Medulla oblongata (tissue), 1 donor: Measurements from ENCODE around the gene PDPR.
"Not testable (repeated sequence)": the region's sequence is repeated elsewhere in the genome, so short reads cannot be mapped to it uniquely, and the experiment has no call there.

Experiments used
- DNase-seq: peaks from one replicate; pipeline ENCODE4 v3.0.0-alpha.2; 2015; ENCODE audit errors: extremely low spot score

PDPR gene

DNA sequence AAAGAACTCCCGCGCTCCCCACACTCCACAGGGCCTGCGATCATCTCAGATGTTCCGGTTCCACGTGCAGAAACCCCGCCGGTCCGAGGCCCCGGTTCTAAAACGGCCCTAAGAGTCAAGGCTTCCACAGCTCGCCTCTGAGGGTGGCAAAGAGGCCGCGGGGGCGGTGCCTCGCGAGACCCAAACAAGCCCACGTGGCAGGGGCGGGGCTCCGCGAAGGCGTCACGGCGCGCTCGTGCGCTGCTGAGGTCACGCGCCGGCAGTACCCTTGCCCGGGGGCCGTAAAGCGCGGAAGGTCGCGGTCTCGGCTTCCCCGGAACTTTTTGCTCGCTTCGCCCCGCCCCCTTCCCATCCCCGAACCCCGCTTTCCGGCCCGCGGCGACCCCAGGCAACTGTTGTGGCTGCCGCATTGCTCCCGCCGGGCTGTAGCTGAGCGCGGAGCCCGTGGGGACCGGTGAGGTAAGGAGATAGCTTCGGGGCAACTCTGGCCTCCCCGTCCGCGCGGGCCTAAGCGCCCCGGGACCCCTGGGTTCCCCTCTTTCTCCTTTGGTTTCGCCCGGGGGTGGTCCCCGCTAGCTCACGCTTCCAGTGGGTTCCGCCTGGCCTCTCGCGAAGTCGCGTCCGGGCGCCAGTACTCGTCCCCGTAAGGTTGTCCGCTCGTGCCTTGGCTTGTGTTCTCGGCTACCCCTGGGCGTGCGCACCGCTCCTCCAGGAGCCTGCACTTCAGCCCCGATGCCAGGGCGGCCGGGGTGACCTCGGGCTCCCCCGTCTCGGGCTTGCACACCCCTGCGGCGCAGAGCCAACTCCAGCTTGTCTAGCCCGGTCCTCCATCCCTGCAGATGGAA is at the start of gene PDPR:
Gene PDPR, plus strand, starts transcription at position 351 of the 845 bp plus-strand sequence. CDS start 6,161 bp downstream, outside the sequence.
- peak; percentile 84 for DNase-seq

- DNase-seq = peak; percentile 32
These were observed 49.2 kb upstream of the PDPR start for GRCh38 chr16:70064841-70065370.

DNA sequence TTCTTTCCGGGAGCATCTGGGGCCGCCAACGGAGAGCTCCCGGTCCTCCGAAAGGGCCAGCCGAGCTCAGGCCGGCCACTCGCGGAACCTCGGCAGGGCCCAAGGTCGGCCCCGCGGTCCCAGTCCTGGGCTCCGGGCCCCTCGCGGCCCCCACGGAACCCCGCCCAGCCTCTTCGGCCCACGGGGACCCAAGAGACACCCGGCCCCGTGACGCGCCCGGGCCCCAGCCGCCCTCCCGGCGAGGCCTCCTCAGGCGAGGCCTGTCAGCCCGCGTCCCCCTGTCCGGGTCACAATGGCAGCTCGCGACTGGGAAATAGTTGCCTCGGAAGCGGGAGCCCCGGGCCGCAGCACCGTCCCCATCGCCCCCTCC is 48.8 kb upstream of the PDPR start:
- DNase-seq = not testable (repeated sequence)

GRCh38 chr16:70065746-70066658 is 48.1 kb upstream of the PDPR start:
- peak; percentile 80 for DNase-seq

GRCh38 chr16:70066751-70067150 is 47.4 kb upstream of the PDPR start:
- not testable (repeated sequence) for DNase-seq

DNA sequence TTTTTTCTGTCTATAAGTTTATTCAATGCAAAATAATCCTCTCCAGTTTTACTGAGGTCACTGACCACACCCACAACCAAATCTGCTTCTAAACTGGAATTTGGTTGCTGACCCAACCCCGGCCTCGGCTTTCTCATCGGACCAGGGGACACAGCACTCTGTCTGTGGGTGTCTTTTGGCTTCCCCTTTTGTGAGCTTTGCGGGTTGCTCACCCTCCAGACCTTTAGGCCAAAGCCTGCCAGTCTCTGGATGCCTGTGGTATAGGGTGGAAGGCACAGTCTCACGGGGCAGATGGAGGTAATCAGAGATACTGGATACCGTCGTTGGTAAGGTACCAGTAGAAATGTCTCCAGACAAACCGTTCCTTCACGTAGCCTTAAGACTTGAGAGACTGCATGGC is 35.1 kb upstream of the PDPR start:
- not testable (repeated sequence) for DNase-seq

DNA sequence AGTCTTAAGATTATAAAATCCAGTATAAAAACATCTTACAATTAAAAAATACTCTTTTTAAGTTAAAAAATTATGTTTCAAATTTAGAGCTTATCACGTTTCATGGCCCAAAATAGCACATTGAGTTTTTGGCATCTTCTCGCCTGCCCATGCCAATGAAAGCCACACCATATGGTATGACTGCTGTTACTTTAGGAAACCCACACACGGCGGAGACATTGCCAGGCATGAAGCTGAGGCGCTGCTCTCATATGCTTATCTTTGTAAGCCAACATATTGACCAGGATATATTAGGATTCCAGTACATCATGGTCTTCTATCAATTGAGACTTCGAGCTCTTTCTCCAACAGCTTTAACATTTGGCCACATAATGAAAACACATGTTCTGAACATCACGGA is 32.9 kb upstream of the PDPR start:
- DNase-seq = not testable (repeated sequence)

GRCh38 chr16:70083931-70084330 is 30.2 kb upstream of the PDPR start:
- not testable (repeated sequence) for DNase-seq

GRCh38 chr16:70088160-70088559 is 26.0 kb upstream of the PDPR start:
- DNase-seq = not testable (repeated sequence)

DNA sequence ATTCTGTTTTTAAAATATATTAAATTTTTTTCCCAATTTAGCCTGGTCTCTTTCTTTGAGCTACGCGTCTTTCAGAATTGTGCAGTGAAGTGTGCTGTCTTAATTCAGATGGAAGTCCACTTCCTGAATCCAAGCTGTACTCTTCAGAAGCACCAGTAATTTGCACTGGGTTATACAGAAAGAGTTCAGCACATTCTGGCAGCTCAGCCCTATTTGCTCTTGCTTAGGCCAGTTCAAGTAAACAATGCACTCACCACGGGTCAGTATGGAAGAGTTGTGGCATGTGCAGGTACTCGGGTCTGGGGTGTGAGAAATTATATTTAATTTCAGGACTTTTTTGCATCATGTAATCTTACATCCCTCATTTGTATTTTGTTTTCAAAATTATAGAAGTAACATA is 25.3 kb upstream of the PDPR start:
- DNase-seq = not testable (repeated sequence)

DNA sequence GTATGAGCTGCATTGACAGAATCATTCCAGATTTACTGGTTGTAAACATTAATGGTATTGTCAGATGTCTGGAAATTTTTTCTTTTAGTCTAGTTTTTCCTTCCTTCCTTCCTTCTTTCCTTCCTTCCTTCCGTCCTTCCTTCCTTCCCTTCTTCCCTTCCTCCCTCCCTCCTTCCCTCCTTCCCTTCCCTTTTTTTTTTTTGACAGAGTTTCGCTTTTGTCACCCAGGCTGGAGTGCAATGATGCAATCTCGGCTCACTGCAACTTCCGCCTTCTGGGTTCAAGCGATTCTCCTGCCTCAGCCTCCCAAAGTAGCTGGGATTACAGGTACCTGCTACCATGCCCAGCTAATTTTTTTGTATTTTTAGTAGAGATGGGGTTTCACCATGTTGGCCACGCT is 24.8 kb upstream of the PDPR start:
- not testable (repeated sequence) for DNase-seq

- DNase-seq = not testable (repeated sequence)
These were observed 23.0 kb upstream of the PDPR start for GRCh38 chr16:70091104-70091503.

DNA sequence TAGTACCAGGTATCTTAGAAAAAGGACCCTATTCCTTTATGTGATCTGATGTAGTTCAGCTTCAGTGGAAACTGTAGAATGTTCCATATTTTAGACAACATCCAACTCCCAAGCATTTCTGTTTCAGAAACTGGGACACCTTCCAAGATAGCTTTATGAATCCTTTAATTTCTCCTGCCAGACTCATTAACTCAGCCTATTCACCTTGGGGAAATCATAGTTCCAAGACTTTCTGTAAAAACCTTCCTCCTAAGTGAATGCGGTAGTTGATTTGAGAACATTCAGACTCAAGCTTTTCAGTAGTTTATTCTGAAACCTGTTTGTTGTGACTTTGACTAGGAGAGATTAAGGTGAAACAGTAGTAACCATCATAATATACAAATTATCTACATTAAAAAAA is 20.0 kb upstream of the PDPR start:
- not testable (repeated sequence) for DNase-seq

DNA sequence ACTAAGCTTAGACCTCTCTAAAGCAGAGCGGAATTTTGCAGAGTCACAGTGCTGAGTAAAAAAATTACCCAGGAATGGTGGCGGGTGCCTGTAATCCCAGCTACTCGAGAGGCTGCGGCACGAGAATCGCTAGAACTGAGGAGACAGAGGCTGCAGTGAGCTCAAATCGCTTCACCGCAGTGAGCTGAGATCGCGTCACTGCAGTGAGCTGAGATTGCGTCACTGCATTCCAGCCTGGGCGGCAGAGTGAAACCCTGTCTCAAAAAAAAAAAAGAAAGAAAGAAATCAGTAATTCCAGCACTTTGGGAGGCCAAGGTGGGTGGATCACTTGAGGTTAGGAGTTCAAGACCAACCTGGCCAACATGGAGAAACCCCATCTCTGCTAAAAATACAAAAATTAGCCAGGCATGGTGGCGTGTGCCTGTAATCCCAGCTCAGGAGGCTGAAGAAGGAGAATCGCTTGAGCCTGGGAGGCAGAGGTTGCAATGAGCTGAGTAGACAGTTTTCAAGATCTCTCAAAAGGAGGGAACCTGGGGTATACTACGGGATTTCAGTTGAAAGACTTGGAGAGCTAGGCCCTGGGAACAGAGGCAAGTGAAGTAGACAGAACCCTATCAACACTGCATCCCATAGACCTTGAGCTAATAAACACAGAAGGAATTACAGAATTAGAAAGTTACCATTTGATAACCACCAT is 4.4 kb upstream of the PDPR start:
- not testable (repeated sequence) for DNase-seq

- DNase-seq = not testable (repeated sequence)
These were observed 2.0 kb upstream of the PDPR start for GRCh38 chr16:70112162-70112561.

DNA sequence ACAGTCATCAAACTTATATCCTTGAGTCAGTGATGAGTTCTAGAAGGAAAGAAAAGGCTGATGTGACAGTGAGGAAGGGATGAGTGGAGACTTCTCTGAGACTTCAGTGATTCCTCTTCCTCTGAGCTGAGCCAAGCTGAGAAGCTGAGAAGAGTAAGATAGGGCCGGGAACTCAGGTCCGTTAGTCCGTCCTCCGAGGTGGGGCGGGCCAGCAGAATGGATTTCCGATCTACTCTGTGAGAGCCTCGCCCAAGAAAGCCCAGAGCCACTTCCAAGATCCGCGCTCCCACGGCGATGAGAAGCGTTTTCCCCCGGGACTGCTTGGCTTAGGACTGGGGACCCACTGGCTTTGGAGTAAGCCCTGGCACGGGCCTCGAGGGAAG is 542 bp upstream of the PDPR start:
- DNase-seq = not testable (repeated sequence)

DNA sequence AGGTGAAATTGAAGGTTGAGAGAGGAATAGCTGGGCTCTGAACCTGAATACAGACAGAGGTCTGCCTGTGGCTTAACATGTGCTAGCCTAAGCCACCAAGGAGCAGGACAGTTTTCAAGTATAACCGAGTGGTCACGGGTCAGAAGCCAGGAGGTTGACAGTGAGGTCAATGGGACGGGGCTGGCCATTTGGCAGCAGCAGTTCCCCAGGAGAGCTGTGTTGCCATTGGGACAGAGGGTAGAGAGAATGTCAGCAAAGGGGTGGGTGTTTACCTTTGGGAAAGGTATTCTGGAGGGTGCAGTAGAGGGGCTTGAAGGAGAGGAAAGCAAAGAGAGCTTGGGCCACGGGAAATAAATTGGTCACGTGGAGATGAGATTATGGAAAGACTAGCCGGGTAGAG is 4.2 kb downstream of the PDPR start:
- DNase-seq = not testable (repeated sequence)

- DNase-seq = not testable (repeated sequence)
These were observed 4.6 kb downstream of the PDPR start for GRCh38 chr16:70118776-70119175.

GRCh38 chr16:70120398-70120797 is 6.3 kb downstream of the PDPR start:
- not testable (repeated sequence) for DNase-seq

GRCh38 chr16:70123822-70124221 is 9.7 kb downstream of the PDPR start:
- not testable (repeated sequence) for DNase-seq

DNA sequence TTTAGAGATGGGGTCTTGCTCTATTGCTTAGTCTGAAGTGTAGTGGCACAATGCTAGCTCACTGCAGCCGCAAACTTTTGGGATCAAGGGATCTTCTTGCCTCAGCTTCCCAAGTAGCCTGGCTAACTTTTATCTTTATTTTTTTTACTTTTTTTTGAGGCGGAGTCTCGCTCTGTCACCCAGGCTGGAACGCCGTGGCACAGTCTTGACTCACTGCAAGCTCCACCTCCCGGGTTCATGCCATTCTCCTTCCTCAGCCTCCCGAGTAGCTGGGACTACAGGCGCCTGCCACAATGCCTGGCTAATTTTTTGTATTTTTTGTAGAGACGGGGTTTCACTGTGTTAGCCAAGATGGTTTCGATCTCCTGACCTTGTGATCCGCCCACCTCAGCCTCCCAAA is 12.1 kb downstream of the PDPR start:
- not testable (repeated sequence) for DNase-seq

DNA sequence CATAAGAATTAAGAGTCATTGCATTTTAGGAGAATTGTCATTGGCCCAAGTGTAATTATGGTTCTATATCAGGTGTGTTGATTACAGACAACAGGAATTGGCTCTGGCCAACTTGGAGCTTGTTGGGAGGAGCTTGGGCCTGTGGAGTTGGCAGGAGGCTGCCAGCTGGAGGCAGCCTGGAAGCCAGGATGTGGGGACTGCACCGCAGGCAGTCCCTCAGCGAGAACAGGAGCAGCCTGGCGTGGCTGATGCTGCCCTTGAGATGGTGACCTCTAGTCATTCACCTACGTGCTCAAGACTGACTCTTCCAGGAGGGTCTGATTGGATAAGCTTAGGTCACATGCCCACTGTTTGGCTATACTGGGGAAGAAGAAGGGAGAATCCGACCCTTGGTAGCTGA is 13.6 kb downstream of the PDPR start:
- not testable (repeated sequence) for DNase-seq
